A673 (cell line): ENCODE results near the gene DIPK1A. TPM values are rescaled to one million over a fixed set of nuclear protein-coding genes. Genes with fewer than 3 reads are reported as not detected.

Source experiments
- BruUV-seq: library from RNA; stranded (reverse); fragments of 400-500 nt; replicated peaks from 2 replicates; lab custom pipeline; 2021; lab: Mats Ljungman, UMichigan
- CTCF ChIA-PET: fragments of 300-600 bp; sonication (Branson Sonifier 250); formaldehyde crosslinking; loops from one replicate; lab custom pipeline; 2022; ENCODE audit warnings: antibody characterized with exemption; lab: Charles Lee
- POLR2A ChIA-PET: fragments of 300-600 bp; sonication (Branson Sonifier 250); formaldehyde crosslinking; loops from one replicate; lab custom pipeline; 2022; ENCODE audit warnings: antibody characterized with exemption; ENCODE audit not compliant: low non-redundant PET; lab: Charles Lee
- DNase-seq: peaks from one replicate; pipeline ENCODE4 v3.0.0-alpha.2; 2015; ENCODE audit warnings: low spot score
- H3K27ac ChIP-seq: fragments of 200-600 bp; sonication (generic); 2 replicates; pipeline ENCODE4 v1.5.1; 2016; ENCODE audit warnings: mixed run types, low read depth, mild to moderate bottlenecking, mixed read lengths, antibody characterized with exemption, low read length; ENCODE audit not compliant: poor library complexity, severe bottlenecking
- H3K27me3 ChIP-seq: fragments of 200-600 bp; sonication (generic); replicated peaks from 2 replicates; pipeline ENCODE4 v1.6.1; 2017; ENCODE audit warnings: mixed run types, low read depth, mild to moderate bottlenecking, mixed read lengths, antibody characterized with exemption, low read length; ENCODE audit not compliant: insufficient read depth, poor library complexity
- H3K36me3 ChIP-seq: fragments of 200-600 bp; sonication (generic); 2 replicates; pipeline ENCODE4 v1.6.1; 2016; ENCODE audit warnings: mixed run types, mild to moderate bottlenecking, mixed read lengths, antibody characterized with exemption, low read length; ENCODE audit not compliant: insufficient read depth, poor library complexity, severe bottlenecking
- H3K4me1 ChIP-seq: fragments of 200-600 bp; sonication (generic); 2 replicates; pipeline ENCODE4 v1.6.1; 2017; ENCODE audit warnings: mixed run types, mild to moderate bottlenecking, mixed read lengths, antibody characterized with exemption, low read length; ENCODE audit not compliant: insufficient read depth, poor library complexity, severe bottlenecking
- H3K4me3 ChIP-seq: fragments of 200-600 bp; sonication (generic); 2 replicates; pipeline ENCODE4 v1.5.1; 2016; ENCODE audit warnings: low read depth, mixed run types, mild to moderate bottlenecking, mixed read lengths, low read length; ENCODE audit not compliant: poor library complexity, severe bottlenecking
- H3K9me3 ChIP-seq: fragments of 200-600 bp; sonication (generic); 2 replicates; pipeline ENCODE4 v1.6.1; 2016; ENCODE audit warnings: mixed run types, low read depth, mild to moderate bottlenecking, mixed read lengths, antibody characterized with exemption, low read length; ENCODE audit not compliant: poor library complexity, severe bottlenecking
- CTCF ChIP-seq: fragments of 300-800, 200-600 bp; sonication (generic); conservative IDR thresholded peaks from 2 replicates; pipeline ENCODE4 v1.5.1; 2017; ENCODE audit warnings: low read depth, mild to moderate bottlenecking, antibody characterized with exemption, low read length, moderate library complexity, mixed read lengths
- EZH2 ChIP-seq: fragments of 200-600 bp; sonication (generic); IDR thresholded peaks from 2 replicates; pipeline ENCODE4 v1.6.1; 2017; ENCODE audit warnings: borderline replicate concordance, low read depth, mild to moderate bottlenecking, mixed read lengths, antibody characterized with exemption, low read length; ENCODE audit not compliant: poor library complexity, severe bottlenecking
- intact Hi-C: fragments of 100-400 bp; cut with micrococcal nuclease; formaldehyde crosslinking; loops from one replicate; pipeline ENCODE4 v1.10.0; 2022; ENCODE audit not compliant: unreplicated experiment
- total RNA-seq: library from RNA; stranded (reverse); gene quantifications from 2 replicates; pipeline ENCODE4 v1.2.3, GENCODE V29; 2021

DIPK1A gene
- total RNA-seq, 1 experiment from 2014 or later = 10.9 TPM

DNA sequence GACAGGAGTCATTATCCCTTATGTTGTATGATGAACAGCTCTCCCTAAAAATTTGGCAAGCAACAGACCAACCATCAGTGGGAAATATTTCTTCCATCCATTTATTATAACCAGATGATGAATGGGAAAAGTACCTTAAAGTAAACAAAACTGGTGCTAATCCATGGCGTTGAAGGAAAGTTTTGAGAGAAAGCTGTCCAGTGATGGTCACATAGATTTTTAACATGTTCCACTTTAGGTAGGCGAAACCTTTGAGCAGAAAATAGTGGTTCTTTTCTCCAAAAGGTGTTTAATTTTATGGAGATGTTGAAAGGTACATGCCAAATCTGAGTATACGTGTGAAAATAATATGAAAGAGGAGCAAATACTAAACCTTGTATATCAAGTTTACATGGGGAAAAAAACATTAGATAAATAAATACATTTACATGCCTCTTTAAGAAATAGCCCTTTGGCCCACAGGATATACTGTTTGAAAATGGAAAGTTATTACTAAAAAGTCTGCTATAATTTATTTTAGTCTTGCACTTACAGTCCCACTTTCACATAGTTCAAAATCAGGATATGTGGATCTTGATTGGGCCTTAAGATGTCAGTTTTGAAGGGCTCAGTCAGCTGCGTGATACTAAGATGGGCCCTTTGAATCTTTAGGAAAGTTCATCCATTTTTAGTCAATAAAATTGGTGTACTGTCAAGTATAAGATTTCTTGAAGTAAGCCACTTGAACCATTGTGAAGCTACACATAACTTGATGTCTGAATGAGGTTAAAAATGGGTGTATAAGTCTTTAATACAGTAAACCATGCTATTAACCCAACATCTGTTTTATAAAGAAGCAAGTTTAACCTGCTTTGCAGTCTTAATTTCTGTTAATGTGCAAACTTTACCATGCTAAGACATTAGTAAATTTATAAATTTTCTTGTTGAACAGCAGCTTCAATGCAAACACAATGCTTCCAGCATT lies 118.9 kb downstream of the DIPK1A start:
- TF ChIP-seq CTCF (no peak), EZH2 (no peak)
- peaks cover 71% of the 10 kb centered on the region for H3K36me3 ChIP-seq
- no peaks in the 10 kb centered on the region for H3K4me1 ChIP-seq
- H3K27ac ChIP-seq = no peak overlapping the region
- H3K27me3 ChIP-seq = no peaks in the 10 kb centered on the region
- no peak for DNase-seq
- TSS peak; percentile 22 for BruUV-seq
- intact Hi-C loops = no loop called here
- no peaks in the 10 kb centered on the region for H3K9me3 ChIP-seq
- H3K4me3 ChIP-seq = no peak overlapping the region
- POLR2A ChIA-PET = no interaction called here
- CTCF ChIA-PET = no interaction called here

DNA sequence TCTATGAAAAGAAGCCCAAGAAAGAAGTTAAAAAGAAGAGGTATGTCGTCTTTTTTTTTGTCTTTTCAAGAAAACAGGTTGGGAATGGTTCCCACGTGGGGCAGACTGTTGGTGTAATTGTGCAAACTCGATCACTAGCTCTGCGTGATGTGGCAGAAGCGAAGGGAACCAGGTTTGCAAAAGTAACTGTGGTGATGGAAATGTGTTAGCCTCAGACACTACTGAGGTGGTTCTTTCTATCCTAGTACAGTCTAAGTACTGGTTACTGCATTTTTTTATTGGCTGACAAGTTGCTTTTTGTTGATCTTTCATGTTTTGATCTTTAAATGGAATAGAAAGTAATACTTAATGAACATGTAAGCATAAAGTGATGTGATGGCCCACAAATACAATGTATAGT lies 120.7 kb downstream of the DIPK1A start:
- peaks cover 88% of the 10 kb centered on the region for H3K36me3 ChIP-seq
- ChIA-PET POLR2A (interaction anchor here (0.6 kb wide), 1 partner anchor 717 kb away, joined by 5 read pairs; no protein-coding TSS in a partner anchor), CTCF (no interaction called here)
- H3K27ac ChIP-seq = no peak overlapping the region
- H3K27me3 ChIP-seq = no peaks in the 10 kb centered on the region
- peaks cover 8% of the 10 kb centered on the region for H3K4me1 ChIP-seq
- DNase-seq = no peak
- intact Hi-C loops = no loop called here
- TF ChIP-seq EZH2 = no peak
- TF ChIP-seq CTCF = no peak
- no peak overlapping the region for H3K4me3 ChIP-seq
- no TSS peak for BruUV-seq
- H3K9me3 ChIP-seq = no peaks in the 10 kb centered on the region

DNA sequence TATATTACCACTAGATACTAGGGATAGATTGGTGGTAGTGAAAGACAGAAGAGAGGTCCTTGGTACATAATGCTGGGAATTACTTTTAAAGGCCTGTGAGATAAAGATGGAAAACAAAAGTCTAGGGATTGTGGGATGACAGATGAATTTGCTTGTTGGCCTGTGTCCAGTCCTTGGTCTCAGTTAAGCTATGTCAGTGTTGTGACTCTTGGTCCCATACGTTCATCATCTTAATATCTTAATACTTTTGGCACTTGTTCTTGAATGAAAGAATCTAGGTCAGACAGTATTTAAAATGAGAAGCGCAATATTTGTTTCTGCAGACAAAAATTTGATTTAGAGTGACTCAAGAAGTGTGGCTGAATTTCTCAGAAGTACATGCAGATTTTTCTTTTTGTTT lies 121.8 kb downstream of the DIPK1A start:
- H3K27me3 ChIP-seq = no peaks in the 10 kb centered on the region
- intact Hi-C loops = no loop called here
- DNase-seq = no peak
- TF ChIP-seq CTCF = no peak
- TF ChIP-seq EZH2 = no peak
- no TSS peak for BruUV-seq
- ChIA-PET POLR2A (interaction anchor here (0.7 kb wide), 1 partner anchor 176 kb away, joined by 4 read pairs; no protein-coding TSS in a partner anchor), CTCF (no interaction called here)
- no peak overlapping the region for H3K27ac ChIP-seq
- no peak overlapping the region for H3K4me3 ChIP-seq
- peaks cover 99% of the 10 kb centered on the region for H3K36me3 ChIP-seq
- no peaks in the 10 kb centered on the region for H3K9me3 ChIP-seq
- H3K4me1 ChIP-seq = peaks cover 12% of the 10 kb centered on the region
